H1 (cell line): ENCODE data around the gene WBP11. TPM values are rescaled to one million over a fixed set of nuclear protein-coding genes. Genes with fewer than 3 reads are reported as not detected.

ENCODE experiments used
- CTCF ChIA-PET: fragments of 300-600 bp; sonication (Branson Sonifier 250); formaldehyde crosslinking; loops from one replicate; lab custom pipeline; 2021; ENCODE audit not compliant: partially characterized antibody; lab: Charles Lee
- POLR2A ChIA-PET: fragments of 300-600 bp; sonication (Branson Sonifier 250); formaldehyde crosslinking; loops from one replicate; lab custom pipeline; 2021; ENCODE audit warnings: inconsistent platforms; ENCODE audit not compliant: partially characterized antibody; lab: Charles Lee
- DNase-seq, 2 experiments: peaks; one replicate each; pipeline versions ENCODE4 v3.0.0 to v3.0.0-alpha.2; 2010 to 2022; ENCODE audit warnings: low spot score in 2 of 2, low read depth in 1 of 2, mixed read lengths in 1 of 2
- FAIRE-seq: peaks from 2 replicates; lab custom pipeline; 2011; peaks lifted over from hg19 to GRCh38; lab: Jason Lieb, UNC
- H2AFZ ChIP-seq: 2 replicates; pipeline ENCODE4 v1.8.1; 2012; ENCODE audit warnings: low read length, inconsistent platforms
- H2AK5ac ChIP-seq: 2 replicates; pipeline ENCODE4 v1.6.1; 2013; ENCODE audit warnings: low read depth, low read length
- H2BK120ac ChIP-seq: replicated peaks from 2 replicates; pipeline ENCODE3; 2013; ENCODE audit warnings: low read depth, low read length, inconsistent platforms
- H2BK12ac ChIP-seq: 2 replicates; pipeline ENCODE4 v1.6.1; 2013; ENCODE audit warnings: low read depth, low read length
- H2BK15ac ChIP-seq: 2 replicates; pipeline ENCODE4 v1.6.1; 2013; ENCODE audit warnings: low read length
- H2BK20ac ChIP-seq: 2 replicates; pipeline ENCODE4 v1.6.1; 2013; ENCODE audit warnings: low read length
- H2BK5ac ChIP-seq: 2 replicates; pipeline ENCODE4 v1.6.1; 2013; ENCODE audit warnings: low read depth, low read length
- H3K14ac ChIP-seq: 2 replicates; pipeline ENCODE4 v1.6.1; 2013; ENCODE audit warnings: inconsistent platforms; ENCODE audit not compliant: insufficient read length
- H3K18ac ChIP-seq: 2 replicates; pipeline ENCODE4 v1.6.1; 2013; ENCODE audit warnings: low read length; ENCODE audit errors: extremely low read depth
- H3K23ac ChIP-seq: 2 replicates; pipeline ENCODE4 v1.6.1; 2013; ENCODE audit warnings: inconsistent platforms; ENCODE audit not compliant: insufficient read length
- H3K23me2 ChIP-seq: 2 replicates; pipeline ENCODE4 v1.6.1; 2013; ENCODE audit warnings: low read depth, low read length
- H3K27ac ChIP-seq: 2 replicates; pipeline ENCODE4 v1.6.1; 2011; ENCODE audit warnings: low read depth, low read length, inconsistent platforms
- H3K27me3 ChIP-seq, 4 experiments: replicated peaks in 1 of 4; 1 replicate in 1 of 4; 2 replicates in 3 of 4; pipeline versions ENCODE4 v1.6.1 to v1.8.1; 2011 to 2013; ENCODE audit warnings: low read length in 3 of 4, mild to moderate bottlenecking in 3 of 4, inconsistent platforms in 2 of 4, mixed read lengths in 2 of 4, moderate library complexity in 1 of 4; ENCODE audit not compliant: control insufficient read depth in 3 of 4, insufficient read depth in 3 of 4; ENCODE audit errors: extremely low read depth in 1 of 4
- H3K36me3 ChIP-seq, 4 experiments: 2 replicates each; pipeline versions ENCODE4 v1.6.1 to v1.8.1; 2011 to 2013; ENCODE audit warnings: mild to moderate bottlenecking in 4 of 4, low read length in 3 of 4, moderate library complexity in 2 of 4, control low read depth in 1 of 4, inconsistent platforms in 1 of 4; ENCODE audit not compliant: insufficient read depth in 4 of 4, control insufficient read depth in 2 of 4
- H3K4ac ChIP-seq: replicated peaks from 2 replicates; pipeline ENCODE3; 2013; ENCODE audit warnings: low read length, low read depth, mixed read lengths, inconsistent platforms; ENCODE audit not compliant: insufficient read length
- H3K4me1 ChIP-seq, 4 experiments: replicated peaks in 1 of 4; 1 replicate in 1 of 4; 2 replicates in 3 of 4; pipeline versions ENCODE4 v1.6.1 to v1.8.1; 2011 to 2013; ENCODE audit warnings: low read length in 3 of 4, inconsistent platforms in 2 of 4, mixed read lengths in 1 of 4; ENCODE audit not compliant: insufficient read depth in 4 of 4, control insufficient read depth in 3 of 4
- H3K4me2 ChIP-seq, 2 experiments: 2 replicates each; pipeline versions ENCODE4 v1.6.1 to v1.8.1; 2011 to 2013; ENCODE audit warnings: low read depth in 2 of 2, low read length in 2 of 2, control low read depth in 1 of 2, inconsistent platforms in 1 of 2, mild to moderate bottlenecking in 1 of 2; ENCODE audit not compliant: insufficient read depth in 1 of 2
- H3K4me3 ChIP-seq, 4 experiments: fragments of 200-600, 300-600 bp in 1 of 4; sonication (generic), shearing (Covaris generic), sonication (Bioruptor Twin) in 1 of 4; 2 replicates each; pipeline versions ENCODE4 v1.5.1 to v1.8.1; 2011 to 2016; ENCODE audit warnings: low read length in 4 of 4, low read depth in 3 of 4, control low read depth in 2 of 4, inconsistent platforms in 2 of 4, mild to moderate bottlenecking in 2 of 4, mixed read lengths in 1 of 4, moderate library complexity in 1 of 4; ENCODE audit not compliant: insufficient read depth in 2 of 4; ENCODE audit errors: extremely low read depth in 1 of 4
- H3K56ac ChIP-seq: replicated peaks from 2 replicates; pipeline ENCODE3; 2013; ENCODE audit warnings: low read depth, mild to moderate bottlenecking, mixed read lengths, low read length, inconsistent platforms; ENCODE audit not compliant: insufficient read length
- H3K79me1 ChIP-seq: 2 replicates; pipeline ENCODE4 v1.6.1; 2013; ENCODE audit warnings: low read depth, low read length, control low read depth
- H3K79me2 ChIP-seq, 2 experiments: 2 replicates each; pipeline versions ENCODE4 v1.6.1 to v1.8.1; 2012 to 2013; ENCODE audit warnings: low read length in 2 of 2, mild to moderate bottlenecking in 2 of 2, inconsistent platforms in 1 of 2; ENCODE audit not compliant: insufficient read depth in 2 of 2, control insufficient read depth in 1 of 2
- H3K9ac ChIP-seq, 4 experiments: replicated peaks in 1 of 4; 1 replicate in 1 of 4; 2 replicates in 3 of 4; pipeline versions ENCODE4 v1.6.1 to v1.8.1; 2011 to 2013; ENCODE audit warnings: low read depth in 3 of 4, low read length in 3 of 4, control low read depth in 2 of 4, mild to moderate bottlenecking in 2 of 4, moderate library complexity in 2 of 4, inconsistent platforms in 1 of 4; ENCODE audit errors: extremely low read depth in 1 of 4
- H3K9me3 ChIP-seq, 2 experiments: 2 replicates each; pipeline versions ENCODE4 v1.6.1 to v1.8.1; 2012 to 2013; ENCODE audit warnings: mild to moderate bottlenecking in 2 of 2, moderate library complexity in 2 of 2, control low read depth in 1 of 2, inconsistent platforms in 1 of 2, low read depth in 1 of 2, low read length in 1 of 2, mixed read lengths in 1 of 2; ENCODE audit not compliant: insufficient read depth in 2 of 2
- H4K20me1 ChIP-seq, 2 experiments: replicated peaks in 1 of 2; 2 replicates each; pipeline versions ENCODE3 to v1.8.1; 2011 to 2013; ENCODE audit warnings: inconsistent platforms in 2 of 2, low read length in 2 of 2, mild to moderate bottlenecking in 1 of 2; ENCODE audit not compliant: insufficient read depth in 2 of 2, control insufficient read depth in 1 of 2
- H4K5ac ChIP-seq: 2 replicates; pipeline ENCODE4 v1.6.1; 2013; ENCODE audit warnings: low read length, low read depth, mixed read lengths, inconsistent platforms; ENCODE audit not compliant: insufficient read length
- H4K8ac ChIP-seq: 2 replicates; pipeline ENCODE4 v1.8.0; 2013; ENCODE audit warnings: mild to moderate bottlenecking, moderate library complexity, low read length, inconsistent platforms; ENCODE audit not compliant: insufficient read depth; ENCODE audit errors: extremely low read depth
- H4K91ac ChIP-seq: replicated peaks from 2 replicates; pipeline ENCODE3; 2013; ENCODE audit warnings: low read length, mixed read lengths, inconsistent platforms; ENCODE audit not compliant: insufficient read length
- CBX8 ChIP-seq: fragments of 300-800, 300-1000 bp; sonication (generic); IDR thresholded peaks from 2 replicates; pipeline ENCODE4 v1.7.1; 2016; ENCODE audit warnings: low read depth, low read length, borderline replicate concordance
- CREB1 ChIP-seq: IDR thresholded peaks from 2 replicates; pipeline ENCODE4 v1.6.1; 2012; ENCODE audit warnings: inconsistent platforms
- EZH2 ChIP-seq: fragments of 200-600 bp; sonication (generic); IDR thresholded peaks from 2 replicates; pipeline ENCODE4 v1.7.1; 2012; ENCODE audit warnings: low read depth, mild to moderate bottlenecking, moderate library complexity, low read length, inconsistent platforms; ENCODE audit not compliant: severe bottlenecking
- KDM5A ChIP-seq: fragments of 200-600 bp; IDR thresholded peaks from 2 replicates; pipeline ENCODE4 v1.7.1; 2012; ENCODE audit warnings: mild to moderate bottlenecking, low read length, inconsistent platforms, mixed read lengths
- POLR2AphosphoS5 ChIP-seq: IDR thresholded peaks from 2 replicates; pipeline ENCODE4 v1.6.1; 2011; ENCODE audit warnings: low read depth, low read length
- RFX5 ChIP-seq: IDR thresholded peaks from 2 replicates; pipeline ENCODE4 v1.6.1; 2011; ENCODE audit warnings: low read depth, low read length, improper control_type of control experiment, borderline replicate concordance
- RXRA ChIP-seq: IDR thresholded peaks from 2 replicates; pipeline ENCODE4 v1.6.1; 2011; ENCODE audit warnings: low read depth, mild to moderate bottlenecking, low read length, moderate library complexity; ENCODE audit not compliant: insufficient read depth
- SAP30 ChIP-seq: fragments of 300-600 bp; sonication (generic); IDR thresholded peaks from 2 replicates; pipeline ENCODE4 v1.7.1; 2012; ENCODE audit warnings: low read length, moderate library complexity, mild to moderate bottlenecking, inconsistent platforms; ENCODE audit not compliant: insufficient read depth, insufficient replicate concordance
- SIRT6 ChIP-seq: IDR thresholded peaks from one replicate; pipeline ENCODE4 v1.7.1; 2012; ENCODE audit warnings: low read length, inconsistent platforms
- SIX5 ChIP-seq: IDR thresholded peaks from 2 replicates; pipeline ENCODE4 v1.6.1; 2011; ENCODE audit warnings: mild to moderate bottlenecking, low read depth, low read length
- SP2 ChIP-seq: IDR thresholded peaks from 2 replicates; pipeline ENCODE4 v1.6.1; 2012; ENCODE audit warnings: mild to moderate bottlenecking, low read length, inconsistent platforms
- SUZ12 ChIP-seq: fragments of 200-600 bp; sonication (generic); IDR thresholded peaks from 2 replicates; pipeline ENCODE4 v1.6.1; 2012; ENCODE audit warnings: mild to moderate bottlenecking, inconsistent platforms, low read length, moderate library complexity, mixed read lengths
- USF2 ChIP-seq: IDR thresholded peaks from 2 replicates; pipeline ENCODE4 v1.6.1; 2011; ENCODE audit warnings: low read length, improper control_type of control experiment
- YY1 ChIP-seq: IDR thresholded peaks from 2 replicates; pipeline ENCODE4 v1.6.1; 2011; ENCODE audit warnings: low read depth, mild to moderate bottlenecking, low read length
- polyA plus RNA-seq, 7 experiments: library from polyadenylated mRNA; depleted of rRNA in 3 of 7; stranded (reverse) in 5 of 7; unstranded in 2 of 7; fragments of >200 nt in 5 of 7; fragments of 200-250 nt in 2 of 7; gene quantifications; 1 replicate in 5 of 7; 2 replicates in 1 of 7; 4 replicates in 1 of 7; pipeline versions ENCODE4 v1.2.1 to v1.2.3, GENCODE V29; 2011 to 2013; ENCODE audit warnings: missing spikeins in 2 of 7, mixed read lengths in 2 of 7
- total RNA-seq: library from RNA; stranded (reverse); fragmentation: NEBNext Ultra II Directional; extraction: Animal tissue kit (Norgen Biotek cat#: 25700); gene quantifications from 2 replicates; pipeline ENCODE4 v1.2.1, GENCODE V29; 2021

WBP11 gene
- total and polyA plus RNA-seq, 2 of the 8 experiments (the other 6 are each of a cell fraction or from before 2014, with no cell fraction given) = 22.1 to 134 TPM

- Histone ChIP-seq H4K5ac (no peak overlapping the region), H3K79me1 (no peaks in the 10 kb centered on the region), H3K27ac (no peak overlapping the region), H3K36me3 (no peaks in the 10 kb centered on the region), H3K9ac (no peak overlapping the region), H2AK5ac (no peak overlapping the region), H3K23ac (no peak overlapping the region), H3K79me2 (no peaks in the 10 kb centered on the region), H2AFZ (no peak overlapping the region), H2BK20ac (no peak overlapping the region), H2BK5ac (no peak overlapping the region), H4K8ac (no peak overlapping the region), H3K56ac (no peak overlapping the region), H4K20me1 (no peaks in the 10 kb centered on the region), H3K4me3 (no peak overlapping the region), H3K27me3 (no peaks in the 10 kb centered on the region), H3K14ac (no peak overlapping the region), H2BK15ac (no peak overlapping the region), H2BK120ac (no peak overlapping the region), H2BK12ac (no peak overlapping the region), H3K4ac (no peak overlapping the region), H3K9me3 (no peaks in the 10 kb centered on the region), H3K23me2 (no peaks in the 10 kb centered on the region), H3K4me1 (peaks cover 0 to 2% (median 0%) of the 10 kb centered on the region in 4 experiments; a peak in 1 of 7 replicates), H4K91ac (no peak overlapping the region), H3K18ac (no peak overlapping the region), H3K4me2 (no peak overlapping the region)
- CTCF ChIA-PET = interaction anchor here (1.3 kb wide), 1 partner anchor 17 kb away, joined by 3 read pairs; no protein-coding TSS in a partner anchor
- FAIRE-seq (no peak), DNase-seq (no peak)
- POLR2A ChIA-PET = interaction anchor here (1.5 to 1.9 kb wide), 2 partner anchors 18 to 21 kb away, joined by 4 to 14 read pairs; a partner anchor contains a TSS
- no peak for TF ChIP-seq RXRA
- TF ChIP-seq YY1 = no peak
- no peak for TF ChIP-seq CBX8
- no peak for TF ChIP-seq SIX5
- TF ChIP-seq RFX5 = no peak
- TF ChIP-seq POLR2AphosphoS5 = no peak
- no peak for TF ChIP-seq SP2
- no peak for TF ChIP-seq SAP30
- TF ChIP-seq SIRT6 = no peak
- TF ChIP-seq USF2 = no peak
- no peak for TF ChIP-seq KDM5A
- TF ChIP-seq EZH2 = no peak
- TF ChIP-seq SUZ12 = no peak
- no peak for TF ChIP-seq CREB1
Measured at GRCh38 chr12:14751986-14752385, 51.3 kb downstream of the WBP11 start.
